ENCODE results near the gene KAT2B. TPM values are rescaled to one million over a fixed set of nuclear protein-coding genes. Genes with fewer than 3 reads are reported as not detected.
A peak's percentile ranks its signal among the peaks of the same experiment; 100 is the strongest.

The KAT2B gene
- 10 to 100 TPM; 13.1 to 21.6 (median 16.0) TPM for total RNA-seq
- polyA plus RNA-seq: 10 to 100 TPM in 1 of 2 donors, 1 to 10 TPM in 1; 8.2 to 14.4 TPM

- FAIRE-seq: no peak
- no peaks in the 10 kb centered on the region for H3K27me3 ChIP-seq
- peak within 1 kb of the TSS; percentile 49 to 84 (median 70) for H3K4me3 ChIP-seq
- ATAC-seq: peak; percentile 80 to 85 (median 81)
- intact Hi-C loops (cut with DNase I): loop anchor here in 1 of 3 donors (10.0 kb wide), 1 partner anchor 145 kb away; the partner anchor contains the start of gene SGO1
- H3K36me3 ChIP-seq: no peaks in the 10 kb centered on the region
- peak within 1 kb of the TSS; percentile 89 to 98 (median 92) for H3K27ac ChIP-seq
- 1% methylated on average over 16 to 70 of the region's 75 CpGs for WGBS, 2 donors
- H3K4me1 ChIP-seq: peaks cover 0 to 34% (median 21%) of the 10 kb centered on the region in 3 donors
- DNase-seq: peak; percentile 82 to 91 (median 86)
- peak; percentile 40 to 65 (median 61) for TF ChIP-seq CTCF (IDR thresholded peaks at IDR 0.05)
- no peaks in the 10 kb centered on the region for H3K9me3 ChIP-seq
These were observed at the start of gene KAT2B for GRCh38 chr3:20039765-20040547. TSS of gene KAT2B (plus strand) at chr3:20040446. CDS start at chr3:20040478, 32 bp downstream.

- FAIRE-seq: no peak
- DNase-seq: no peak
- Histone ChIP-seq H3K27ac (no peak overlapping the region), H3K27me3 (no peaks in the 10 kb centered on the region), H3K9me3 (no peaks in the 10 kb centered on the region), H3K4me3 (no peak overlapping the region), H3K4me1 (no peaks in the 10 kb centered on the region), H3K36me3 (no peaks in the 10 kb centered on the region)
- TF ChIP-seq CTCF (IDR thresholded peaks at IDR 0.05): no peak
- intact Hi-C loops (cut with DNase I): no loop called here
- WGBS, 2 donors: 78 to 94% methylated on average over 2 of the region's 2 CpGs
- no peak for ATAC-seq
These were observed 45.5 kb upstream of the KAT2B start for GRCh38 chr3:19994796-19995195.

- TF ChIP-seq CTCF (IDR thresholded peaks at IDR 0.05): no peak
- no peak for FAIRE-seq
- no peak for DNase-seq
- no peaks in the 10 kb centered on the region for H3K27me3 ChIP-seq
- no peak overlapping the region for H3K27ac ChIP-seq
- whole genome bisulfite sequencing, 2 donors: 67 to 86% methylated on average over 4 of the region's 4 CpGs
- no peaks in the 10 kb centered on the region for H3K4me1 ChIP-seq
- intact Hi-C loops (cut with DNase I): no loop called here
- H3K36me3 ChIP-seq: no peaks in the 10 kb centered on the region
- no peaks in the 10 kb centered on the region for H3K9me3 ChIP-seq
- H3K4me3 ChIP-seq: no peak overlapping the region
- no peak for ATAC-seq
These were observed 42.7 kb upstream of the KAT2B start for GRCh38 chr3:19997502-19997901.

- no peaks in the 10 kb centered on the region for H3K4me1 ChIP-seq
- no peaks in the 10 kb centered on the region for H3K9me3 ChIP-seq
- WGBS, 2 donors: 57 to 65% methylated on average over 3 of the region's 3 CpGs
- no peaks in the 10 kb centered on the region for H3K36me3 ChIP-seq
- no peak for TF ChIP-seq CTCF (IDR thresholded peaks at IDR 0.05)
- no peak for DNase-seq
- H3K27me3 ChIP-seq: no peaks in the 10 kb centered on the region
- H3K4me3 ChIP-seq: no peak overlapping the region
- intact Hi-C loops (cut with DNase I): no loop called here
- ATAC-seq: no peak
- FAIRE-seq: no peak
- no peak overlapping the region for H3K27ac ChIP-seq
These were observed 38.3 kb upstream of the KAT2B start for GRCh38 chr3:20001932-20002331.

GRCh38 chr3:20007960-20008359 is 32.3 kb upstream of the KAT2B start:
- Histone ChIP-seq H3K4me1 (no peaks in the 10 kb centered on the region), H3K36me3 (no peaks in the 10 kb centered on the region), H3K9me3 (no peaks in the 10 kb centered on the region), H3K27ac (no peak overlapping the region), H3K27me3 (no peaks in the 10 kb centered on the region), H3K4me3 (no peak overlapping the region)
- no peak for DNase-seq
- 95% methylated on average over 20 of the region's 20 CpGs for WGBS, 2 donors
- TF ChIP-seq CTCF (IDR thresholded peaks at IDR 0.05): no peak
- intact Hi-C loops (cut with DNase I): no loop called here
- no peak for FAIRE-seq
- ATAC-seq: no peak
